Activated naive CD4-positive, alpha-beta T cell treated with anti-CD3 and anti-CD28 coated beads, Interleukin-2, amount 50 U/mL, for 16 hours (primary cell): ENCODE results near the gene ABCC8.
"Not testable (repeated sequence)": the region's sequence is repeated elsewhere in the genome, so short reads cannot be mapped to it uniquely, and the experiment has no call there.

Source experiments
- DNase-seq: peaks from one replicate; pipeline ENCODE4 v3.0.0-alpha.2; 2020

Gene ABCC8

DNA sequence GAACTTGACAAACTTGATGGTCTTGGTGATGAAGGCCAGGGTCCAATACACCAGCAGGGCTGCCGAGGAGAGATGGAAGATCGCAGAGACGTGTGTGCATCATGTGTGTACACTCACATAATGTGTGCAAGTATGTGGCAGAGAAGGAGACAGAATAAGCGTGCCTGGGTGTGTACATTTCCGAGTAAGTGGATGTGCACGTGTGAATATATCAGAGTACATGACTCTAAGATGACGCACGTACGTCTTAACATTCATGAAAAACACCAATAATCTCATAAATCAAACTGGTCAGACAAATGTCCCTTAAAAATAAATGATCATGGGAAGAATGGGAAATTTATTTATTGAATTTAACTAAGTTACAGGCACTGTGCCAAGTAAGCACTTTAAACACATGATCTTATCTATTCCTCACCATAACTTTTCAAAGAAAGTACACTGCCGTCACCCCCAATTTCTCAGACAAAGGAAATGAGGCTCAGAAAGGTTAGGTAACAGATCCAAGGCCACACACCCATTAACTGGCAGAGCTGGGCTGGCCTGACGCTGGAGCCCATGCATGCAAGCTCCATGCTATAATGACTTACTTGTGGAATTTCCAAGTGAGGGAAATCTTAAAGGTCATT, 13.0 kb downstream of the ABCC8 start:
- no peak for DNase-seq

DNA sequence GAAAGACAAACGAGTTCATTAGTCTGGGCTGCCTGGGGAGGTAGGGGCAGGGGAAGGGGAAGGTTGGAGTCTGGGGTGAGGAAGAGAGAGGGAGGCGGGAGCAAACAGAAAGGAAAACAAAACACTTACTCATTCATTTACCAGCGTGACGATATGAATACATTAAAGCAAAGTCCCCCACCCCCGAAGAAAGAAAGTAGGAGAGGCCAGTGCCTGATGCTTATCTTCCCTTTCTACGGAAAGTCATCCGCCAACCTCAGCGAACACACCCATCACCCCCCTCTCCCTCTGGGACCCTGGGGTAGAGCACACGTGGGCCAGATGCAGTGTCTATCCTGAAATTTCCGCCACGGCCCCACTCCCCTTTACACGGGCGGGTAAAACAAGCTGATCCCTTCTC, 13.7 kb downstream of the ABCC8 start:
- DNase-seq: no peak

GRCh38 chr11:17460406-17460805, 16.2 kb downstream of the ABCC8 start:
- no peak for DNase-seq

DNA sequence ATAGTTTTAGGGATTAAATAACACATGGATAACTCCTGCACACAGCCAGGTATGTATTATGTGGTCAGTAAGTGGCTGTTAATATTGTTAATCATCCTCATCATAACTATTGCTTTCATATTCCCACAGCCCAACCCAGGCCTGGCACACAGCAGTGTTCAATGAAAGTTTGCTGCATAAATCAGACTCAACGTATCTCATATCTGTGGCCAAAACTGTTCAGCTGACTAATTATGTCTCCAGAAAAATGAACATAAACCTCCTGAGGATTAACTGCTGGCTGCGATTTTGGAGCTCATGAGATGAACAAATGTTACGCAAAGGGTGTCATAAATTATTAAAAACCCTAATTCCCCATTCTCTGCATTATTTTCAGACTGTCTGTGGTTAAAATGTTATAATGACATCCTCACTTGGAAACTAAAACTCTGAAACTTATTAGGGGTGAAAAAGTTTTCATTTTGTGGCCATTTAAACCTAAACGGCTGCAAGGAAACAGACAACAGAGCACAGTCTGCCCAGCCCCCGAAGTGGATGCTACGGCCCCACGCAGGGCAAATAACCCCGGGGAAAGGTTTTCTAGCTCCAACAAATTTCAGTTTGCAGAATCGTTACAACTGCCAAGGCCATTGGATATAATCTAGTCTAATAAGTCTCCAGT, 17.3 kb downstream of the ABCC8 start:
- DNase-seq: no peak

GRCh38 chr11:17458268-17458667, 18.4 kb downstream of the ABCC8 start:
- no peak for DNase-seq

GRCh38 chr11:17457396-17458173, 19.1 kb downstream of the ABCC8 start:
- DNase-seq: no peak

DNA sequence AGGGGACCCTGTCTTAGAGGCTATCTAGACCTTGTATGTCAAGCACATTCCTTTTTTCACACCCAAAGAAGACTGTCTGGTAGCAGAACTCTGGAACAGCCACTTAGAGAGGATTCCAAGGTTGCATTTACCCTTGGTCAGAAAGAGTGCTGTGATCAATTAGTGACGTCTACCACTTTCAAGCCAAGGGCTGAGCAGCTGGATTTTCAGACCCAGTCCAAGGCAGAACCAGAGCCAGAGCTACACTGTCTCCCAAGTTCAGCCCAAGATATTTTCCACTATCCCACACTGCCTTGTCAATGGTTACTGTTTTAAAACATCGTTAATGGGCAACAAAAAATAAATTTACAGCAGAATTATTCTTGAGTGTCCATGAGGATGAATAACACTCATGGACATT, 24.0 kb downstream of the ABCC8 start:
- no peak for DNase-seq

DNA sequence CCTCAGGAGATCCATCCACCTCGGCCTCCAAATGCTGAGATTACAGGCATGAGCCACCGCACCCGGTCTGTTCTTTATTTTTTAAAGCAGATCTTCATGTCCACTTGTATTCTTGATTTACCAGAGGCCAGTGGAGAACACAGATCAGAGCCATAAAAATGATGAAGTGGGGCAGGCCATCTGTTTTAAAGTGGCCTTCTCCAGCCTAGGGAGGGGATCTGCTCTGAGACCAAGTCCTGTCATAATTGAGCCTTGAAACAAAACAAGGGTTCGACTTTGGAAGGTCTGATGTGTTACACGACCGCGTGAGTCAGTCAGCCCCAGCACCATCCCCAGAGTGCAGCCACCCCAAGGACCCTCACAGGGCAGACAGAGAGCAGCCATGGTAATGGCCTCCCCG, 27.5 kb downstream of the ABCC8 start:
- DNase-seq: no peak

GRCh38 chr11:17446482-17446881, 30.2 kb downstream of the ABCC8 start:
- no peak for DNase-seq

DNA sequence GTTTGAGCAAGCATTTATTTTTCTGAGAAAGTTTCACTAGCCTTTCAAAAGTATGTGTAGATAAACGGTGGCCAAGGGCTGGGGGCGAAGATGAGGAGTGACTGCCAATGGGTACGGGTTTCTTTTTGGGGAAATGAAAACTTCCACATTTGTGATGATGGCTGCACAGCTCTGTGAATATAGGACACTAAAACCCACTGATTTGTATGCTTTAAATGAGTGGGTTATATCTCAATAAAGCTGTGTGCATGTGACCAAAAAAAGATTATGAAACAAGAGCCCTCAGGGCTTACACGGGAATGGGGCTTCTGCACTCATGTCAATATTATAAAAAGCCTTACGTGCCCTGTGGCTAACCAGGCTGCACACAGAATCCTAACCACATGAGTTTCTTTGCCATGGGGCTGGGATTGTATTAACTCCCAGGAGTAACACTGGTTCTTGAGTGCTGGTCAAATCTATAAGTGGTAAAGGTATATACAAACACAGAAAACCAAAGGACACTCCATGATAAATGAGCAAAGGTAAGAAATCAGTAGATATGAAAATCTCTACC, 31.3 kb downstream of the ABCC8 start:
- DNase-seq: no peak

GRCh38 chr11:17443926-17444690, 32.5 kb downstream of the ABCC8 start:
- no peak for DNase-seq

DNA sequence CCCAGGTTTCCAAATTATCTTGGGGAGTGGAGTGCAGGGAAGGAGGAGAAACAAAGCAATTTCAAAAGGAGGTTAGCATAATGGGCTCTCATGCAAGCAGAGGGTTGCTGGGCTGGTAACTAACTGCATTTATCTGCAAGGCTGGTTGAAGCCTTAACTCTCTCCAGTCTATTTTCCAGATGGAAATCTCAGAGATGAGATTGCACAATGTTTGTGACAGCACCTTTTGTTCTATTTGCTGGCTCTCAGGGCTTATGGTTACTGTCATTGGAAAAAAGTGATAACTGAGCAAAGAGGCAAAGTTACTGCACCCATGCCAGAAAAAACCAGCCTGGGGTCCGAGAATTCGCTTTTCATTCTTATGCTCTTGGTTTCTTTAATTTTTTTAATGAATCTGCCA, 33.2 kb downstream of the ABCC8 start:
- no peak for DNase-seq

- DNase-seq: no peak
Measured at GRCh38 chr11:17443000-17443399, 33.6 kb downstream of the ABCC8 start.

DNA sequence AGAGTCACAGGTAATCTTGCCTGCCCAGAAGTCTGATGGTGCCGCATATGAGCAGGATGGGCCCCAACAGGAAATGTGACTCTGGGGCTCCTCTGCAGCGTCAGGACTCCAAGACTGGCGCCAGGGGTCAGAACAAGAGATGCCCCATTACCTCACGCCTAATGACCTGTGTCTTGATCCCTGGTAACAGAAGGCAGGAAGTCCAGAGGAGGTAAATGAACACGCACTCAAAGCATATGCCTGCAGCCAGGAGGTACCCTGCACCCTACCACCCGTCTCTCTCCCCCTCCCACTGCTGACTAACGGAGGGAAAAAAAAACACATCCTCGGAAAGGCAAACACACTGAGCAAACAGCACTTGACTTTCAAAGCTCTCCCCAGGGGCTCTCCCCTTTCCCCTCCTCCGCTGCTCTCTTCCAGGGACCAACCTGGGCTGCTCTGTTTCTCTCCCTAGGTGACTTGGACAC, 37.3 kb downstream of the ABCC8 start:
- DNase-seq: no peak

DNA sequence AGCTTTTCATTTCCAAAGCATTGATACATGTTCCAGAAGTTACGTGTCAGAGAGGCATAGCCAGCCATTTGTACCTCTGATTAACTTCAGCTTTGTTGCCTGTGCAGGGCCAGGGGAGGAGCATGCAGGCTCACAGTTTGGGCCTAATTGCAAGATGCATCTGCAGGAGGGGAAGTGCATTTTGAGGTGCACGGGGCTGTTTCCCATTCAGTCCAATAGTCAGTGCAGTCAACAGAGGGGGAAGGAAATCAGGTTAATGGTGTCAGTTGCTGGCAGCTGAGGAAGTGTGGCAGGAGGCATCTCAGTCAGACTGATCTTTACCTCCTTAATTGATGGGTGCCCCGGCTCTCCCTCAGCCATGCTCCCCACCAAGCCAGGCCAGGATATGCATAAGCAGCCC, 39.3 kb downstream of the ABCC8 start:
- DNase-seq: no peak

- no peak for DNase-seq
Measured at GRCh38 chr11:17434108-17434507, 42.5 kb downstream of the ABCC8 start.

DNA sequence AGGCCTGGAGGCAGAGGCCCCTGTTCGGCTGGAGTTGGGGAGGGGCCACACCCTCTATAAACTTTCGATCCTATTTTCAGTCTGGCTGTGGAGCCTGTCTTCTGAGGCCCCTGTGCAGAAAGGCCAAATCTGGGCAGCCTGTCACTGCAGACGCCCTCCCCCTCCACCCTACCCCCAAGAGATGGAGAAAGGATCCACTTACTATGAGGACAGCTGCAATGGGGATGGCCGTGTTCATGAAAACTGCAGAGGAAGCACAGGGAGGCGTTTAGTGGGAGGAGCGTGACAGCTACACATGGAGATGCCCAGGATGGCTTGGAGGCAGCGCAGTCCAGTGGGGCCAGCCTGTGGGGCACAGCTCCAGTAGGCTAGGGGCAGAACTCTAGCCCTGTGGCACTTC, 44.6 kb downstream of the ABCC8 start:
- no peak for DNase-seq

GRCh38 chr11:17431139-17431538, 45.5 kb downstream of the ABCC8 start:
- DNase-seq: no peak

DNA sequence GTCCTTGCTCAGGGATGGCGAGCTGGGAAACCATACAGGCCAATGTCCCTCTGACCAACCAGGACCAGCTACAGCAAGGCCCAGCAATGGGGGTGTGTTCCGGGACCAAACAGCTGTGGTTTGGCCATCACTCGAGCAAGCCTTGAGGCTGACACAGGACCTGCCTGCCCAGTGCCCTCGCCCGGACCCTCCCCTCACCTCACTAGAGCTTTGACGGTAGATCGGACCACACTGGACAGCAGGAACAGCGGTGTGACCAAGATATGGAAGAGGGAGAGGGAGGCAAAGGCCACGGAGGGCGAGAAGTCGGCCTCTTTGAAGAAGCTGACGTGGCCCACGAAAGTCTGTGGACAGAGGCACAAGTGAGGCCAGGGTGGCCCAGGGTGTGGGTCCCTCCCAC, 46.0 kb downstream of the ABCC8 start:
- DNase-seq: no peak

DNA sequence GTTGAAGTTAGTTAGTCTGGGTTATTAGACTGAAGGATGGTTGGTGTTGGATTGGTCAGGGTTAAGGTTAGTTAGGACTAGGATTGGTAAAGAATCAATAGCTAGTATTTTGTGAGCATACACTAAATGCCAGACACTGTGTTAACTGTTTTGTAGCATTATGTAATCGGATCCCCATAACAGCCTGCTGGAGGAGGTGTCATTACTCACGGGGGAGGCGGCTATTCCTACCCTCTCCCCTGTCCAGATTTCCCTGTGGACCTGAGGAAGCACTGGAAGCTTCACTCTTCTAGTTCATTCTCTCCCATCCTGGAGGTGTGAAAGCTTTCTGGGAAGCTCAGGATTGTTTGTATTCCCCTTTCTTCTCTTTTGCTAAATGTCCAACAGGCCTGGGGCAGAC, 47.7 kb downstream of the ABCC8 start:
- DNase-seq: no peak

DNA sequence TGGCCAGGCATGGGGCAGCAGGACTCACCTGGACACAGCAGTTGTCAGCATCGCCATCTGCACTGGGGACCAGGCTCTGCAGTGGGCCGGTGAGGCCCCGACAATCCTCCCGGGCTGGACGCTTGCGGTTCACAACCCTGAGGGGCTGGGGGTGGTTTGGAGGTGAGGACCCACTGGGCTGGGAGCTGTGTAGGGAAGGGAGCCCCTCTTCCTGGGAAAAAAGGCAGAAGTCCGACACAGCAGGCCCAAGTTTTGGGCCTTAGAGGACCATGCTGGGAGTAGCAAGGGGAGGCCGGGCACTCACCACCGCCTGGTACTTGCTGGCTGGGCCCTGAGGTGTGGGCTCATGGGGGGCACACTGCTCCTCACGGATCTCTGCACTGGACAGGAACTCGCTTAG, 48.4 kb downstream of the ABCC8 start:
- DNase-seq: no peak

- not testable (repeated sequence) for DNase-seq
Measured at GRCh38 chr11:17426233-17426632, 50.4 kb downstream of the ABCC8 start.
